Naive thymus-derived CD4-positive, alpha-beta T cell (primary cell): ENCODE data around the gene GPR171. TPM values are rescaled to one million over a fixed set of nuclear protein-coding genes. Genes with fewer than 3 reads are reported as not detected.

Source experiments
- ATAC-seq: fragments of 150-1000 bp; cut with Tn5 transposase; 2 replicates; pipeline ENCODE4 v1.10.0; 2021; ENCODE audit warnings: mild to moderate bottlenecking, moderate library complexity
- CTCF ChIA-PET: fragments of 350-600 bp; sonication (Branson Sonifier 250); formaldehyde crosslinking; loops from one replicate; lab custom pipeline; 2021; ENCODE audit warnings: antibody characterized with exemption; lab: Charles Lee
- POLR2A ChIA-PET: fragments of 350-600 bp; sonication (Branson Sonifier 250); formaldehyde crosslinking; loops from one replicate; lab custom pipeline; 2021; ENCODE audit warnings: antibody characterized with exemption, inconsistent platforms; lab: Charles Lee
- DNase-seq, 9 donors: peaks; one replicate each; pipeline versions ENCODE4 v3.0.0 to v3.0.0-alpha.2; 2020 to 2022; ENCODE audit warnings: mixed read lengths in 1 of 9
- H3K27ac ChIP-seq: one replicate; pipeline ENCODE4 v1.7.0; 2013; ENCODE audit warnings: mild to moderate bottlenecking, low read depth, low read length, moderate library complexity
- H3K27me3 ChIP-seq, 2 donors: one replicate each; pipeline ENCODE4 v1.7.0; 2013; ENCODE audit warnings: low read length in 2 of 2, mild to moderate bottlenecking in 2 of 2, moderate library complexity in 2 of 2; ENCODE audit not compliant: control insufficient read depth in 2 of 2, insufficient read depth in 2 of 2
- H3K36me3 ChIP-seq, 3 experiments: 1 replicate in 2 of 3; 2 replicates in 1 of 3; pipeline ENCODE4 v1.7.0; 2013; ENCODE audit warnings: low read length in 3 of 3, mild to moderate bottlenecking in 3 of 3, moderate library complexity in 1 of 3; ENCODE audit not compliant: insufficient read depth in 3 of 3, control insufficient read depth in 2 of 3
- H3K4me1 ChIP-seq, 2 donors: one replicate each; pipeline ENCODE4 v1.7.0; 2013; ENCODE audit warnings: low read length in 2 of 2, mild to moderate bottlenecking in 2 of 2, moderate library complexity in 1 of 2; ENCODE audit not compliant: control insufficient read depth in 2 of 2, insufficient read depth in 2 of 2
- H3K4me3 ChIP-seq: 2 replicates; pipeline ENCODE4 v1.7.0; 2013; ENCODE audit warnings: mild to moderate bottlenecking, low read length
- H3K9me3 ChIP-seq, 3 experiments: 1 replicate in 2 of 3; 2 replicates in 1 of 3; pipeline ENCODE4 v1.7.0; 2013; ENCODE audit warnings: low read length in 3 of 3; ENCODE audit not compliant: control insufficient read depth in 2 of 3
- H3K27ac Mint-ChIP-seq, 9 donors: one replicate each; pipeline ENCODE4 v1.8.0; 2020 to 2022; ENCODE audit warnings: mixed read lengths in 9 of 9, mild to moderate bottlenecking in 8 of 9, moderate library complexity in 5 of 9, inconsistent platforms in 2 of 9
- H3K27me3 Mint-ChIP-seq, 5 donors: one replicate each; pipeline ENCODE4 v1.8.0; 2021 to 2022; ENCODE audit warnings: mixed read lengths in 5 of 5, mild to moderate bottlenecking in 1 of 5
- H3K36me3 Mint-ChIP-seq, 5 donors: one replicate each; pipeline ENCODE4 v1.8.0; 2020 to 2022; ENCODE audit warnings: mixed read lengths in 5 of 5, mild to moderate bottlenecking in 3 of 5, inconsistent platforms in 1 of 5
- H3K4me1 Mint-ChIP-seq, 7 donors: one replicate each; pipeline ENCODE4 v1.8.0; 2020 to 2022; ENCODE audit warnings: mixed read lengths in 7 of 7, mild to moderate bottlenecking in 3 of 7, inconsistent platforms in 1 of 7
- H3K4me3 Mint-ChIP-seq, 10 donors: one replicate each; pipeline ENCODE4 v1.8.0; 2020 to 2022; ENCODE audit warnings: mild to moderate bottlenecking in 10 of 10, mixed read lengths in 10 of 10, moderate library complexity in 6 of 10, inconsistent platforms in 2 of 10
- H3K9me3 Mint-ChIP-seq, 11 donors: one replicate each; pipeline ENCODE4 v1.8.0; 2020 to 2022; ENCODE audit warnings: mixed read lengths in 11 of 11, mild to moderate bottlenecking in 4 of 11, inconsistent platforms in 1 of 11, moderate library complexity in 1 of 11
- intact Hi-C, 2 donors: fragments of 100-400 bp; cut with micrococcal nuclease; formaldehyde crosslinking; loops; one replicate each; pipeline ENCODE4 v1.15.1; 2023
- polyA plus RNA-seq, 2 donors: library from polyadenylated mRNA; unstranded; fragments of 300-500 nt; fragmentation: Illumina TruSeq; gene quantifications; one replicate each; pipeline ENCODE4 v1.2.3, GENCODE V29; 2021
- total RNA-seq, 6 experiments: library from RNA in 5 of 6; stranded (reverse) in 5 of 6; gene quantifications; 1 replicate in 5 of 6; 2 replicates in 1 of 6; pipeline ENCODE4 v1.2.3 and lab custom pipeline; 2021 to 2026

GPR171 gene
- total and polyA plus RNA-seq, 7 experiments from 2014 or later: 16.0 to 251 (median 65.5) TPM

DNA sequence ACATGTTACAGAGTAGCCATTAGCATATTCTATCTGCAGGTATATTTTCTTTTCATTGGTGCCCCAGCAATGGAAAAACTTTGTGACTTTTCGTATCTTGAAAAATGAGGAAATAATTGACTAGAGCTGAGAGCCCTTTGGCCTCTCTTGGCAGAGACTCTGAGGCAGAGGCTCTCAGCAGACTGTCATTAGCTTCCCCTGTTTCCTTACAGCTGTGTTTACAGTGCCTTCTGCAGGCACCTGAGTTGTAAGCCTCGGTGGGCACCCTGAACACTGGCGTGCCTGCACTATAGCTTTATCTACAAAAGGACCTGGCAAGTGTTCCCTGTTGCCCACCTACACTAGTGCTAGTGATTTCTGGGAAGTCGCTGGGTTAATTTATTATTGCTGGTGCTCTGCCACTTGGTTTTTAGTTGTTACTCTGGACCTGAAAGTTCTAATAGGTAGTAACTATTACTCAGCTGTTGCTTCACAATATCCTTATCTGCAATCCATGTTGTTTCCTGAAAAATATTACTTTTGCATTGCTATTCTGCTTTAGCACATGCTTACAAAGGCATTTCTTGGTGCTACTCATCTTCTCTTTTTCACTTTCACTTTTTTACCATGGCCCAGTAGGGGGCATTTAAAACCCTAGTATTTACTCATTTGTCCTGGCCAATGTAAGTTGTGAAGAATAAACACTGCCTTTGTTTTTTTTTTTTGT, 7.8 kb upstream of the GPR171 start:
- CTCF ChIA-PET: interaction anchor here (0.6 to 4.0 kb wide), 10 partner anchors 9 to 73 kb away, joined by 3 to 44 read pairs (median 8); no protein-coding TSS in a partner anchor
- POLR2A ChIA-PET: interaction anchor here (0.6 to 3.6 kb wide), 7 partner anchors 8 to 448 kb away, joined by 3 to 13 read pairs (median 4); partner anchors contain the start of gene SIAH2
- Mint-ChIP-seq H3K27ac (peak overlapping the region; percentile 77 to 93 (median 83)), H3K4me1 (peaks cover 18 to 54% (median 46%) of the 10 kb centered on the region in 7 donors), H3K9me3 (peaks cover 0 to 1% (median 0%) of the 10 kb centered on the region in 11 donors), H3K36me3 (peaks cover 0 to 7% (median 0%) of the 10 kb centered on the region in 5 donors), H3K27me3 (no peaks in the 10 kb centered on the region), H3K4me3 (peak overlapping the region; percentile 6 to 83 (median 62))
- Histone ChIP-seq H3K4me1 (peaks cover 24 to 31% of the 10 kb centered on the region in 2 donors), H3K4me3 (no peak overlapping the region), H3K27ac (no peak overlapping the region), H3K36me3 (no peaks in the 10 kb centered on the region), H3K9me3 (no peaks in the 10 kb centered on the region), H3K27me3 (no peaks in the 10 kb centered on the region)
- intact Hi-C loops: loop anchor here (1.0 kb wide), 5 partner anchors 8 to 72 kb away; partner anchors contain the start of genes GPR171 (in 1 of the 2) and P2RY14 (in 1 of the 2)
- DNase-seq (no peak), ATAC-seq (peak; percentile 49)

- intact Hi-C loops: loop anchor here (1.0 to 10.0 kb wide), 7 partner anchors 8 to 1955 kb away; partner anchors contain the start of genes P2RY14 (in 1 of the 2), RAP2B (in 1 of the 2) and RNF13 (in 1 of the 2)
- CTCF ChIA-PET: interaction anchor here (0.8 to 4.0 kb wide), 6 partner anchors 8 to 53 kb away, joined by 3 to 44 read pairs (median 6); no protein-coding TSS in a partner anchor
- Mint-ChIP-seq H3K27me3 (no peaks in the 10 kb centered on the region), H3K36me3 (peaks cover 0 to 7% (median 0%) of the 10 kb centered on the region in 5 donors), H3K27ac (peak overlapping the region; percentile 77 to 93 (median 89)), H3K4me1 (peaks cover 26 to 65% (median 57%) of the 10 kb centered on the region in 7 donors), H3K4me3 (peak overlapping the region in 7 of 10 donors; percentile 23 to 63 (median 48)), H3K9me3 (peaks cover 0 to 1% (median 0%) of the 10 kb centered on the region in 11 donors)
- no peaks in the 10 kb centered on the region for H3K36me3 ChIP-seq
- ATAC-seq: peak; percentile 78
- peak in 6 of 9 donors; percentile 40 to 70 (median 52) for DNase-seq
- POLR2A ChIA-PET: interaction anchor here (1.1 to 3.6 kb wide), 3 partner anchors 9 to 27 kb away, joined by 3 to 13 read pairs (median 6); no protein-coding TSS in a partner anchor
- H3K27ac ChIP-seq: no peak overlapping the region
- peaks cover 31 to 42% of the 10 kb centered on the region in 2 donors for H3K4me1 ChIP-seq
- H3K27me3 ChIP-seq: no peaks in the 10 kb centered on the region
- H3K9me3 ChIP-seq: no peaks in the 10 kb centered on the region
- H3K4me3 ChIP-seq: no peak overlapping the region
Observed at GRCh38 chr3:151209654-151210053, 6.6 kb upstream of the GPR171 start.

GRCh38 chr3:151206201-151206600, 3.2 kb upstream of the GPR171 start:
- no peaks in the 10 kb centered on the region for H3K9me3 ChIP-seq
- Mint-ChIP-seq H3K36me3 (peaks cover 0 to 18% (median 0%) of the 10 kb centered on the region in 5 donors), H3K4me1 (peaks cover 38 to 83% (median 72%) of the 10 kb centered on the region in 7 donors), H3K4me3 (peak overlapping the region in 8 of 10 donors; percentile 14 to 89 (median 48)), H3K27me3 (no peaks in the 10 kb centered on the region), H3K9me3 (peaks cover 0 to 1% (median 0%) of the 10 kb centered on the region in 11 donors), H3K27ac (peak overlapping the region in 8 of 9 donors; percentile 80 to 96 (median 94))
- H3K27ac ChIP-seq: no peak overlapping the region
- ATAC-seq: no peak
- POLR2A ChIA-PET: interaction anchor here (0.7 to 1.6 kb wide), 3 partner anchors 24 to 80 kb away, joined by 3 to 6 read pairs (median 4); no protein-coding TSS in a partner anchor
- no peaks in the 10 kb centered on the region for H3K36me3 ChIP-seq
- intact Hi-C loops: loop anchor here in 1 of 2 donors (10.0 kb wide), 2 partner anchors 1391 to 1959 kb away; partner anchors contain the start of genes RAP2B and RNF13
- peaks cover 37 to 56% of the 10 kb centered on the region in 2 donors for H3K4me1 ChIP-seq
- CTCF ChIA-PET: interaction anchor here (1.1 kb wide), 1 partner anchor 38 kb away, joined by 4 read pairs; no protein-coding TSS in a partner anchor
- DNase-seq: no peak
- H3K4me3 ChIP-seq: no peak overlapping the region
- no peaks in the 10 kb centered on the region for H3K27me3 ChIP-seq

DNA sequence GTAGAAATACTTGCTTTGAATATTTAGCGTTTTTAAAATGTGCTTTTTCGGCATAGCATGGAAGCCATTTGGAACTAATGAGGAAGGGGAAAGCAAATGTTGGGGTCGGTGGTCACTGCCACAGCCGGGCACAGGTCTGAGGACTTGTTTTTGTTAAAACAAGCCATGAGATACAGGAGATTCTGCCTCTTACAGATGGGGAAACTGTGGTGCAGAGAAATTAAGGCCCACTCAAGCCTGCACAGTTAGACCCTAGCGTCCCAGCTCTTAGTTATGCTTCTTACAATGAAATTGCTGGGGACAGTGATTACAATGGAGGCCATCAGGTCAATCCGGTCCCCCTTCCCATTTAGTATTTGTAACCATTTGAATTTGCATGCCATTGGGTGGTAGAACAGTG, 2.5 kb upstream of the GPR171 start:
- Histone ChIP-seq H3K9me3 (no peaks in the 10 kb centered on the region), H3K27me3 (no peaks in the 10 kb centered on the region), H3K36me3 (no peaks in the 10 kb centered on the region), H3K4me3 (peak overlapping the region; percentile 4), H3K4me1 (peaks cover 37 to 53% of the 10 kb centered on the region in 2 donors), H3K27ac (peak overlapping the region; percentile 70)
- Mint-ChIP-seq H3K27me3 (no peaks in the 10 kb centered on the region), H3K4me1 (peaks cover 33 to 83% (median 72%) of the 10 kb centered on the region in 7 donors), H3K36me3 (peaks cover 0 to 24% (median 0%) of the 10 kb centered on the region in 5 donors), H3K4me3 (peak overlapping the region in 8 of 10 donors; percentile 17 to 89 (median 67)), H3K9me3 (peaks cover 0 to 3% (median 0%) of the 10 kb centered on the region in 11 donors), H3K27ac (peak overlapping the region; percentile 76 to 96 (median 93))
- DNase-seq (no peak), ATAC-seq (no peak)
- intact Hi-C loops: loop anchor here in 1 of 2 donors (10.0 kb wide), 2 partner anchors 1391 to 1959 kb away; partner anchors contain the start of genes RAP2B and RNF13
- ChIA-PET POLR2A (interaction anchor here (0.7 to 1.2 kb wide), 2 partner anchors 34 to 79 kb away, joined by 4 to 8 read pairs; no protein-coding TSS in a partner anchor), CTCF (interaction anchor here (1.1 kb wide), 1 partner anchor 38 kb away, joined by 4 read pairs; no protein-coding TSS in a partner anchor)

DNA sequence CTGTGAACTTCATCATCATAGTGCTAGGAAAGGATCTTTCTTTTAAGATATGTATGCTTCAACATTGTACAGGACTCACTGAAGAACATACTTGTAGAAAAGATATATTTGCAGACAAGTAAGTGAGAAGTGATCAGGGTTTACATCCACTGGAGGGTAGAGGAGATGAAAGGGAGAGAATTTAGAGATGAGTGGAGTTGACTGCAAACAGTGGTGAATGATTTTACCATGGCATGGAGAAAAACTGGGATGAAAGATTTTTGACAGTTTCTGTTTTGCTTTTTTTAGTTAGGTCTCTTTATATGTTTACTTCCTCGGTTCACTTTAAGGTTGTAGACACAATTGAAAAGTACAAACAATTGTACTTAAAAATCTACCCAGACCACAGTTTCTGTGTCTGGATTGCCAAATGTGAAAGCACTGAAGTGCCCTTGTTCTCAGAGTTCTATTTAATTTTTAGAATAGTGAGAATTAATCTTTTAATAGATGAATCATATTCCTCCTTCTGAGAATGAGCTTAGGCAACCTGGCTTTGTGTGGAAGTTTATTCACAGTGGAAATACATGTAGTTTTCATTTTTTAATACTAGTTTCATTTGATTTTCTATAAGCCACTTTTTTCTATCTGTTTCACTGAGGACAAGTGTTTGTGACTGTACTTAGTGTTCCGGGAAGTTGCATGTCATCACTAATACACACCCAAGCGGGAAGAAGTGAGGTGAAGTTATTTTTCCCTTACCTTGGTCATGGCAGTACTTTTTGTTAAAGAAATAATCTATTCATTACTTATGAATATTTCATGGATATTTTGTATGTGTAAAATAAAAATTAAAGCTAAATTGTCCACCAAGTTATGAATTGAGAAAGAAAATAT, 1.8 kb upstream of the GPR171 start:
- CTCF ChIA-PET: interaction anchor here (1.1 kb wide), 1 partner anchor 37 kb away, joined by 4 read pairs; no protein-coding TSS in a partner anchor
- POLR2A ChIA-PET: interaction anchor here (1.2 kb wide), 1 partner anchor 33 kb away, joined by 8 read pairs; no protein-coding TSS in a partner anchor
- peaks cover 38 to 53% of the 10 kb centered on the region in 2 donors for H3K4me1 ChIP-seq
- ATAC-seq: no peak
- H3K27ac Mint-ChIP-seq: peak overlapping the region; percentile 76 to 96 (median 93)
- H3K36me3 ChIP-seq: no peaks in the 10 kb centered on the region
- no peaks in the 10 kb centered on the region for H3K27me3 ChIP-seq
- peak overlapping the region; percentile 24 for H3K4me3 ChIP-seq
- DNase-seq: peak in 1 of 9 donors; percentile 29
- peak overlapping the region; percentile 22 to 89 (median 78) for H3K4me3 Mint-ChIP-seq
- peaks cover 0 to 2% (median 0%) of the 10 kb centered on the region in 11 donors for H3K9me3 Mint-ChIP-seq
- H3K27ac ChIP-seq: peak overlapping the region; percentile 70
- no peaks in the 10 kb centered on the region for H3K9me3 ChIP-seq
- peaks cover under 1 to 31% (median under 1%) of the 10 kb centered on the region in 5 donors for H3K36me3 Mint-ChIP-seq
- peaks cover 36 to 83% (median 72%) of the 10 kb centered on the region in 7 donors for H3K4me1 Mint-ChIP-seq
- intact Hi-C loops: loop anchor here (5.0 to 10.0 kb wide), 7 partner anchors 602 to 1960 kb away; partner anchors contain the start of genes SELENOT (in 2 of the 2), EIF2A (in 1 of the 2), MBNL1 (in 1 of the 2) and RAP2B (in 1 of the 2)
- no peaks in the 10 kb centered on the region for H3K27me3 Mint-ChIP-seq
